Fibroblast of skin of right biceps (primary cell): ENCODE results near the gene DYRK3.
"Not testable (repeated sequence)": the region's sequence is repeated elsewhere in the genome, so short reads cannot be mapped to it uniquely, and the experiment has no call there.

Experiments used
- DNase-seq: peaks from one replicate; pipeline ENCODE4 v3.0.0-alpha.2; 2013

Gene DYRK3

DNA sequence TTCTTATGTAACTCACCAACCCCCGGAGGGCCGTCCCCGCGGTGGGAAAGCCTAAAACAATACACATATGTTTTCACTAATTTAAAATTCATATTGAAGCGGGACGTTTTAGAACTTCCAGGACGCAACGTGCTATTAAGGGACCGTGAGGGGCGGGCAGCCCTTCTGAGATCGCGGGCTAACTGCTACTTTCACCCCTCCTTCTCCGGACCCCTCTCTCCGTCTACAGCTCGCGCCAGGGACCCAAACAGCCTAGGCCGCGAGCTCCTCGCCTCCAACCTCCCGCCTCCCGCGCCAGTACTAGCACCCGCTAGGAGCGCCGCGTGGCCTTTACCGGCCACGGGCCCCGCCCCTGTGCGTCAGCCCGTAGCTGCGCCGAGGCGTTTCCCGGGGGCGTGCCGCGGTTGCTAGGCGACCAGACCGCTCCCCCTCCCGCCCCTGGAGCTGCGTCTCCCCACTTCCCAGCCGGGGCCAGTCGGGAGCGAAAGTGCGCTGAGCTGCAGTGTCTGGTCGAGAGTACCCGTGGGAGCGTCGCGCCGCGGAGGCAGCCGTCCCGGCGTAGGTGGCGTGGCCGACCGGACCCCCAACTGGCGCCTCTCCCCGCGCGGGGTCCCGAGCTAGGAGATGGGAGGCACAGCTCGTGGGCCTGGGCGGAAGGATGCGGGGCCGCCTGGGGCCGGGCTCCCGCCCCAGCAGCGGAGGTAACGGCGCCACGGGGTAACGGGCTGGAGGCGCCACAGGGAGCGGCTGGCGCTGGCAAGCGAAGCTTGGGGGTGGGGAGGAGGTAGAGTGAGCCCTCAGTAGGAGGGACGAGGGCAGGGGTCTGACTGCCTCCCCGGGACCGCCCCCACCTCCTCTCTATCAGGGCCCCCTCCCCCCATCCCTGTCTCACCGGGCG is at the start of gene DYRK3:
Gene DYRK3 (plus strand): TSS at position 457 of the 898 bp plus-strand sequence. CDS start 168 bp downstream, at position 625.
- DNase-seq = peak; percentile 95

DNA sequence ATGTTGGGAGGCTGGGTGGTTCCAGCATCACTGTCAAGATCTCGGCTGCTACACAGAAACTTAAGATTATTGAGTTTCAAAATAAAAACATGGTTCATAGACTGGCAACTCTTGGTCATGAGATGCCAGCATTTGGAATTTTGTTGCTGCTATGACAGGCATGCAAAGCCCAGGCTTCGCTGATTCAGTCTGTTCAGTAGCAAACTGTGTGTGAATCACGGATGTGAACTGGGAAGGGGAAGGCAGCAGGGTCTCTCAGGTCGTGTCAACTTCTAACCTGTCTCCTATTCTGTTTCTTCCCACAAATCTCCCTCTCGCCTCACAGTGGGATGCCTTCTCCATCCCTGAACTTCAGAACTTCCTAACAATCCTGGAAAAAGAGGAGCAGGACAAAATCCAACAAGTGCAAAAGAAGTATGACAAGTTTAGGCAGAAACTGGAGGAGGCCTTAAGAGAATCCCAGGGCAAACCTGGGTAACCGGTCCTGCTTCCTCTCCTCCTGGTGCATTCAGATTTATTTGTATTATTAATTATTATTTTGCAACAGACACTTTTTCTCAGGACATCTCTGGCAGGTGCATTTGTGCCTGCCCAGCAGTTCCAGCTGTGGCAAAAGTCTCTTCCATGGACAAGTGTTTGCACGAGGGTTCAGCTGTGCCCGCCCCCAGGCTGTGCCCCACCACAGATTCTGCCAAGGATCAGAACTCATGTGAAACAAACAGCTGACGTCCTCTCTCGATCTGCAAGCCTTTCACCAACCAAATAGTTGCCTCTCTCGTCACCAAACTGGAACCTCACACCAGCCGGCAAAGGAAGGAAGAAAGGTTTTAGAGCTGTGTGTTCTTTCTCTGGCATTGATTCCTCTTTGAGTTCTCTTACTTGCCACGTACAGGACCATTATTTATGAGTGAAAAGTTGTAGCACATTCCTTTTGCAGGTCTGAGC is 48.6 kb upstream of the DYRK3 start:
- DNase-seq = no peak

DNA sequence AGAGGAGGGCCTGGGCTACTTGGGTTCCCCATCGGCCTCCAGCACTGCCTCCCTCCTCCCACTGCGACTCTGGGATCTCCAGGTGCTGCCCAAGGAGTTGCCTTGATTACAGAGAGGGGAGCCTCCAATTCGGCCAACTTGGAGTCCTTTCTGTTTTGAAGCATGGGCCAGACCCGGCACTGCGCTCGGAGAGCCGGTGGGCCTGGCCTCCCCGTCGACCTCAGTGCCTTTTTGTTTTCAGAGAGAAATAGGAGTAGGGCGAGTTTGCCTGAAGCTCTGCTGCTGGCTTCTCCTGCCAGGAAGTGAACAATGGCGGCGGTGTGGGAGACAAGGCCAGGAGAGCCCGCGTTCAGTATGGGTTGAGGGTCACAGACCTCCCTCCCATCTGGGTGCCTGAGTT is 47.4 kb upstream of the DYRK3 start:
- no peak for DNase-seq

DNA sequence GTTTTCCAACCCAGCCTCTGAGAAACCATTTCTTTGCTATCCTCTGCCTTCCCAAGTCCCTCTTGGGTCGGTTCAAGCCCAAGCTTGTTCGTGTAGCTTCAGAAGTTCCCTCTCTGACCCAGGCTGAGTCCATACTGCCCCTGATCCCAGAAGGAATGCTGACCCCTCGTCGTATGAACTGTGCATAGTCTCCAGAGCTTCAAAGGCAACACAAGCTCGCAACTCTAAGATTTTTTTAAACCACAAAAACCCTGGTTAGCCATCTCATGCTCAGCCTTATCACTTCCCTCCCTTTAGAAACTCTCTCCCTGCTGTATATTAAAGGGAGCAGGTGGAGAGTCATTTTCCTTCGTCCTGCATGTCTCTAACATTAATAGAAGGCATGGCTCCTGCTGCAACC is 46.8 kb upstream of the DYRK3 start:
- no peak for DNase-seq

DNA sequence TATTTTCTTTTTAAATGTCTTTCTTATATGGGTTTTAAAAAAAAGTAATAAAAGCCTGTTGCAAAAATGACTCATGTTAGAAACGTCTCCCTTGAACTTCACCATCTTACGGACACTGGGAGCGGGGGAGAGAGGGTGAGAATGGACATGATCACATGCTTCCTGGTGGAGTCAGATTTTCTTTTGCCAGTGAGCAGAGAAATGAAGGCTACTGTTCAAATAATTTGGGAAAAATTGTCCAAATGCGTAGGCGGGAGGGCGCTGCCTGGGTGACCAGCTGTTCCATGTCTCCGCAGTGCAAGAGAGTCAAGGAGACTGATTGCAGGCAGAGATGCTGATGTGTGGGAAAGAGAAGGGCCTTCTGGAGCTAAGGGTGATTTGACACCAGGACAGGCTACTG is 46.1 kb upstream of the DYRK3 start:
- peak; percentile 87 for DNase-seq

DNA sequence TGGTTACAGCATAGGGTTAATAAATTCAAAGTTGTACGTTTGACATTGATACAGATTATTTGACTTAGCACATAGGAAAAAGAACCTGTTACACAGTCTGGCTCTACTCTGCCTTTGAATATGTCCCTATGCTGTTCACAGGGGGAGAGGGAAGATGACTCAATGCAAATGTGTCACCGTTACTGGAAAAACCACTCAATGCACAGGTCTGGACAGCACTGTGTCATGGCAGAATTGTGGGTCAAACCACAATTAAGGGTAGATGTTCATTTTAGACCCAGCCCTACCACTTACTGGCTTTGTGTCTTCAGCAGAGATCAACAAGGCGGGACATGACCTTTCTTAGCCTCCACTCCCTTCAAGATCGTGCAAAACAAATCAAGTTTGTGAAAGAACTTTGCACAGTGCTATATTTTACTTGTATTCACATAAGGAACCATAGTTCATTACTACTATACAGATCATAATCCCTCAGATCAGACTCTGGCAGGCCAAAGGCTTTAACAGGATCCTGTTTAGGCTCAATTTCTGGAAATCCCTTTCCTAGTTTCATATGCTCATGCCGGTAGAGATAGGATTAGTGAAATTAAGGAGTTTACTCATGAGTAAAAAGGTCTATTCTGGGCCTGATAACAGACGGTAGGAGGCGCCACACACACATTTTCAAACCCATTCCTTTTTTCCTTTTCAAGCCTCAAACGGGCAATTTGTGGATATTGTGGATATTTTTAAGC is 45.1 kb upstream of the DYRK3 start:
- DNase-seq = peak; percentile 77

DNA sequence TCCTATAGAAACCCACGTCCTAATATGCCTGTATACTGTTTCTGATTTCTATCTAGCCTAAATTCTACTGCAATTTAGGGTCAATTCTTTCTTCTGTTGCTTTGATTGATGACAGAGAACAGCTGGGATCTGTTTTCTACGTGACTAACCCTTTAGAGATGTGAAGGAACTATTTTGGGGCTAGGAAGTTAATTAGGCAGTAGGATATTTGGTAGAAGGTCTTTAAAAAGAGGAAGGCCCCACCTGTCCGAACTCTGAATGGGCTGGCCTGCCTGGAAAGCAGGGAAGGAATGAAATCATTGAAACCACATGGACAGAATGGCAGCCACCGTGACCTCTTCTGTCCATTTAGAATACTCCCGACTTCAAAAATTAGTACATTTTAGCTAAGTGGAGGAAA is 44.1 kb upstream of the DYRK3 start:
- peak; percentile 56 for DNase-seq

DNA sequence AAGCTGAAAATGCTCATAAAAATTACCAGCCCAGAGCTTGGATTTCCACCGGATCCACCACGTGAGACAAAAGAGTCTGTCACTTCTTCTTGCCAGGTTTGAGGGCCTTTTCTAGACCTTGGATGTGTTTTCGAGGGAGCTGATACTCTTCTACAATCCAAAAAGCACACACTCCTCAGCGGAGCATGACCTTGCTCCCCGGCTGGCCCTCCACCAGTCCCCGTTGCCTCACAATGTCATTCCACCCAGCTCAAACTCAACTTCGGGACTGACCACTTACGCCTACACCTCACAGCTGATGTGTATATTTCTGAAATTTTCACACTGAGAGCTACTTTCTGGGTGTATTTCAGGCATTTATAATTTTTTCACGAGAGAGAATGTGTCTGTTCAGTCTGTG is 43.6 kb upstream of the DYRK3 start:
- no peak for DNase-seq

DNA sequence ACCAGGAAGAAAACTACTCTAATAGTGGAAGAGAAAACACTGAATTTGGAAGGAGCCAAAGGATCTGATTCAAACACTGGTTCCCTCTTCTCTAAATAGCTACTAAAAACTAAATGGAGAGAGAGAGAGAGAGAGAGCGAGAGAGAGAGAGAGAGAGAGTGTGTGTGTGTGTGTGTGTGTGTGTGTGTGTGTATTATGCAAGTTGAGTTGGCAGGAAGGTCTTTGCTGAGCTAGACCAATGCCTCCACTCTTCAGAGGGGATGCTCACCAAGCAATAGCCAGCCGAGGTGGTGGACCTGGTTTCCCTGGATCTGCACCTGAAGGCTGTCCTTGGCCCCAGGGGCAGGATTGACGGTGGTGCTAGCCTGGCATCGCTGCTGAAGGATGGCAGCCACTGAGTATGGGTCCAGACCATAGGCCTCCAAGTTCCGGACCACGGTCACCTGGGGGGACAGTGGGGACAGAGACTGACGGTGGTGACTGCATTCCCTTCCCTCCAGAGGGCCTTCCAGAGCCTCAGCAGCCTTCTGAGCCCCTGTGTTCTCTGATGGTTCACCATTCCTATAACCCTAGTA is 41.9 kb upstream of the DYRK3 start:
- no peak for DNase-seq

DNA sequence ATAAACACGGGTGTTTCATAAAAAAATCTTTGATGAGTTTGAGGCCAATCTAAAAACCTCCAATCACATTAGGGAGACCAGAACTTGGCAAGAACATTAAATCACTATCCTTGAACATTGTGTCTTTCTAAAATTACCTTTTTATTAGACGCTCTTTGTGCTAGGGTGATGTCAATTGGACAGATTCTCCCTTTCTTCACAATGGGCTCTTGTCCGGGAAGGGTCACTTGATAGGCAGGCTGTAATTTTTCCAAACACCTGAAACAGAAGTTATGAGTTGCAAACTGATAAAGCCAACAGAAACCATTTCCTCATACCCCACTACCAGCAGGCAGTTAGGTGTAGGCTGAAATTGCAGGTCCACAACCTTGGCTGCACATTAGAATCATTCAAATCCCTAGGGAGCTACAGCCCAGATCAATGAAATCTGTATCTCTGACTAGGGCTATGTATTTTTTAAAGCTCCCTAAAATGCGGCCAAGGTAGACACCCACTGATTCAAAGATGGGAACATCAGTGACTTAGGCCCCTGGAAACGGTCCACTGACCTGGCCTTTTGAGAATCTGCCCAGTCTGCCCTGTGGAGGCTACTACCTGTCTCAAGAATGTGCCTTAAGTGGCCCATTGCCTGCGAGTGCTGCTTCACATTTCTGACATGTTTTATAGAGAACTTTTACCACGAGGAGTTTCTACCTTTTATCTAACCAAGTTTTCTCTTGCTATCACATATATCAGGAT is 39.6 kb upstream of the DYRK3 start:
- no peak for DNase-seq

DNA sequence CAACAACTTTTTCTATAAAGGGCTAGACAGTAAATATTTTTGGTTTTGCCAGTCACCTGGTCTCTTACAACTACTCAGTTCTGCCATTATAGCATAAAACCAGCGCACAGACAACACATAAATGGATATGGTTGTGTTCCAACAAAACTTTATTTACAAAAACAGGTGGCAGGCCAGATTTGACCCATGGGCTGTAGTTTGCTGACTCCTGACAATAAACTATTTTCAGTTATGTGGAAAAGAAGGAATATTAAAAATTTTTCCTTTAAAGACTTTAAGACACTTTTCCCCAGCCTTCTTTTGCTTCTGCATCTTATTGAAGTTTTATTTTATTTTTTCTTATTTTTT is 39.0 kb upstream of the DYRK3 start:
- no peak for DNase-seq

DNA sequence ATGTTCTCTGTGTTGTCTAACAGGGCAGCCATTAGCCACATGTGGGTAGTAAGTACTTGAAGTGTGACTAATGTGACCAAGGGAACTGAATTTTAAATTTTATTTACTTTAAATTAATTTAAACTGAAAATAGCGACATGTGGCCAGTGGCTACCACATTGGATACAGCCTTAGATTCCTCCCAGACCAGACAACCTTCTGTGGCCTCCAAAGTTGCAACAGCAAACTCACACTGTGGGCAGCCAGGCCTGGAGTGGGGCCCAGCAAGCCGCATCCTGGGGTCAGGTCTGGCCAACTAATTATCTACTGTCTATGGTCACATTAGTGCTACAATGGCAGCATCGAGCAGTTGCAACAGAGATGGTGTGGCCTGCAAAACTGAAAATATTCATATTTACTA is 34.8 kb upstream of the DYRK3 start:
- DNase-seq = no peak

DNA sequence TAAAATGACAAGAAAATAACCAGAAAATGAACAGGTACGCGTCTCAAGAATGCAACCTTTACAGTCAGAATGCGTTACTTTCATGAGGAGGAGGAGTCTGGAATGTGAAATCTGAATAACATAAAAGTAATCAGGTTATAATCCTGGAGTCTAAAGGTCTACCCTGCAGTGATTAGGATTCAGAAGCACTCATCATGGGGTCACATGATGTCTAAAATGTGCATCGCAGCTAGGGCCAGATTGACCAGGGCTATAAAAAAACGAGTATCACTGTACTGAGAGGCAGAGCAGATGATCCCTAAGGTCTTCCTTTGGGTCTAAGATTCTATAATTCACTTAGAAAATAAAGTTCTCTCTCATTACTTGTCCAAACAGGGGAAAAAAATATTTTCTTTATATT is 30.5 kb upstream of the DYRK3 start:
- DNase-seq = no peak

DNA sequence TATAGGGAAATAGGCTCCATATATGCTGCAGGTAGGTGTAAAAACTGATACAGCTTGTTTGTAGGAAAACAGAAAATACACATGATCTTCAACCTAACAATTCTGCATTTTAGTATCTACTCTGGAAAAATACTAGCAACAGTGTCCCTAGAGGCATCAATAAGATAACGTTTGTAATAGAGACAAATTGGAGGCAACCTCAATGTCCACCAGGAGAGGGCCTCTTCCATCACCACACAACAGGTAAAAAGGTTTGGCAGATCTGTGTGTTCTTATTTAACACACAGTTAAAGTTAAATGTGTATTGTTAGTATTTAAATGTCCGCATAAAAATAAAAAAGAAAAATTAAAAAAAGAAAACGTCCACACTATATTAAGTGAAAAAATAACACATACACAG is 28.5 kb upstream of the DYRK3 start:
- DNase-seq = peak; percentile 25

DNA sequence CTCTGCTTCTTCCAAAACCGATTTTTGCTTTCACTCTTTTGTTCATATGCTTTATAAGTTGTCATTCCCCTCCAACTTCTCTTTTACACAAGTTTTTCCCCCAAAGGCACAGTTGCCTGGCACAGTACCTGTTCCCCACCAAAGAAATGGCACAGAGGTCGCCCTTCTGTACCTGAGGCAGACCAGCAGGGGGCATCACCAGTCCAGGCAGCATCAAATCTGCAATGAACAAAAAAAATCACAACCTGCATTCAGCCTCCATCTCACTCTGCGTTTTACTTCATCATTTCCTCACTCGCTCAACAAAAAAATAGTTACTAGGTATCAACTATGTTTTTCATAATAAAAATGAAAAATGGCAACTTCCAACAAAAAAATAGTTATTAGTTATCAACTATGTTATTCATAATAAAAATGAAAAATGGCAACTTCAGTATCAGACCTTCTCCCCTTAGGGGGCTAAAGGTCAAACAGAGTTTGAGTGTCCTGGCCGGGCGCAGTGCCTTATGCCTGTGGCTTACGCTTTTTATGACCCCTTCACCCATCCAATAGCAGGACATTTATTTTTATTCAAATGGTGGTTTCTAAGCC is 27.1 kb upstream of the DYRK3 start:
- peak; percentile 35 for DNase-seq

DNA sequence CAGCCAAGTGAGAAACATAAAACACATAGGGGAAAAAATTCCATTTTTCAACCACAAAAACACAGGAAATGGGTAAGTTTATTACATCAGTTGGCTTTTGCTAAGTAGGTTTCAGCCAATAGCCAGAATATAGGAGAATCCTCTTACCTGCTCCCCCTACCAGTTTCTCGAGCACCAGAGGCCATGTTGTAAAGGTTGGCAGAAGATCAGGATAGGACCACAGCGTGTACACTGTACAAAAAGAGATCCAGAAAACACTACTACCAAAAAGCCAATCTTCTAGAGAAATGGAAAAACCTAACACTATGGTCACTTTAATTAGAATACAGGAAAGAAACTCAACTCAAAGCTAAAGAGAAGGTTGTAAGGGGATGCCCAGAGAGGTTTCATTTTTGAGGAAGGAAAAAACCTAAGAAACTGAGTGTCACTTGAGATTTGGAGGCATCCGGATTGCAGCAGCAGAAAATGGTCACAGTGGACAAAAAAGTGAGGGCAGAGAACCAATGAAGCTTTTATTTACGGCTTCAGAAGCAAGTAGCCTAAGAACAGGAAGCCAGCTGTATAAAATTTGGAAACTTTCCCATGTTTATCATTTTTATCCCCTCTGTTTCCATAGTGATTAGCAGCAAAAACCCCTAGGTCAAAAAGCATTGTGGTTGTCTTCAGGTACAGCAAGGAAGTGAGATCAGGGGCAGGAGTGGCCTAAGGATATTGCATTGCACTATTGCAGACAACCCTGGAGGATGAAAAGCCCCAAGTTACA is 25.9 kb upstream of the DYRK3 start:
- DNase-seq = no peak

DNA sequence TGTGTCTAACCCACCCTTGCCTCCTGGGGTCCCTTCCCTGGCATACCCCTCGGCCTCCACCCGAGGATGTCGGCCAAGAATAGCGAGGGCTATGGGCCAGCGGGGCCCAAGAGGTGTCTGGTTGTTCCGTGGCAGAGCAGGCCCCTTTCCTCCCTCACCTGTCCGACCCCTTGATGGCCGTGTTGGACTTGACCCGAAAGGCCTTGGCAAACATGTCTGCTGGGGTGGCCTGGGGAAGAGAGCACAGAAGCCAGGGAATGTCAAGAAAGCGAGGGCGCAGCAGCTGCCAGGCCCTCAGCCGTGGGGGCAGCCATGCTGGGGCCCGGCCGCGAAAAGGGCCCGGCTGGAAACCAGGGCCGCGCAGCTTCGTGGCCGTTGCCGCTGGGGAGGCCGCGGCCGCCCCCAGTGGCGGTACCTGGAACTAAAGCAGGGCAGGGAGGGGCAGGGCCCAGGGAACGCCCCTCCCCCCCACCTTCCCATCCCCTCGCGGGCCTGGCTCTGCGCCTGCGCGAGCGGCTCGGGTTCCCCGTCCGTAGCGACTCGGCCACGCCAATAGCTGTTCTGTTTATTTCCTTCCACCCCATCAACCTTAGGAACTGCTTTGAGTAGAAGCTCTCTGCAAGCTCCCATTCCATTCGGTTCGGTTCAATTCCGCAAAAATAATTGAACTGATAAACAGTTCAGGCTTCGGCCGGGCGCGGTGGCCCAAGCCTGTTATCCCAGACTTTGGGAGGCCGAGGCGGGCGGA is 23.0 kb upstream of the DYRK3 start, which contains the start of gene EIF2D:
Gene EIF2D (minus strand): TSS at position 337 of the 748 bp plus-strand sequence. CDS start 123 bp downstream, at position 214.
- DNase-seq = peak; percentile 93

DNA sequence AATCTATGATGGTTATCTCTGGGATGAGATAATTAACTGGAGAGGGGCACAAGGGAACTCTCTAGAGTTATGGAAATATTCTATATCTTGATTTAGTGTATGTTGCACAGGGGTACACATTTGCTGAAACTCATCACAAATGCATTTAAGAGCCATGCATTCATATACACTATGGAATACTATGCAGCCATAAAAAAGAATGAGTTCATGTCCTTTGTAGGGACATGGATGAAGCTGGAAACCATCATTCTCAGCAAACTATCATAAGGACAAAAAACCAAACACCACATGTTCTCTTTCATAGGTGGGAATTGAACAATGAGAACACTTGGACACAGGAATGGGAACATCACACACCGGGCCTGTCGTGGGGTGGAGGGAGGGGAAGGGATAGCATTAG is 8.9 kb upstream of the DYRK3 start:
- not testable (repeated sequence) for DNase-seq

DNA sequence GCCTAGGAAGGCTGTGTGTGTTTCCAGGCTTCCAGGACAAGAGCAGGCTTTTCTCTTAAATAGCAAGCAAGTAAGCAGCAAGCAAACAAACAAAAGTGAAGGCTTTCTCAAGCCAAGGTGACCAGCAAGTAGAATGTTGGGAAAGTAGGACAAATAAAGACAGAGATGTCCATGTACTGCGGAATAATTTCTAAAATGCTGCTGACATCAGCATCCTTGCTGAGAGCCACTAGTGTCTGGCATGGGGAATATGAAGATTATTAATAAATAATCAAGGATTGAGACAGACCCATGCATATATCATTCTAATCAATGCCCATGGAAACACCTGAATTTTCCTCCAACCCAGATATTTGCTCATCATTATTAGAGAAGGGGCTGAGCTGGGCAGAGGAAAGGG is 6.4 kb upstream of the DYRK3 start:
- DNase-seq = no peak

DNA sequence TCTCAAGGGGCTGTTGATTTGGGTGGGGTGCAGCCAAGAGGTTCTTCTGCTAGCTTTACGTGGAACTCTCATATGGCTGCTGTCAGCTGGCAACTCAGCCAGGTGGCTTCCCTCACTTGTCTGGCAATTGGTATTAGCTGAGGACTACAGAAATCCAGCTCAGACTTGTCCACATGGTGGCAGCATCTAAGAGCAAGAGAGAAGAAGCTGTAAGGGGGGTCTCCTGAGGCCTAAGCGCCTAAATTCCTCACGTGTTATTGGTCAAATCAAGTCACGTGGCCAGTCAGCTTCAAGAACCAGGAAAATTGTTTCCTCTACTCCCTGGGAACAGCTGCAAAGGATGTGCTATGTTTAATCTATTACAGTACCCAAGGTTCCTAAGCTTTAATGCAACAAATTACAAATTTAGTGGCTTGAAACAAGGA is 4.2 kb upstream of the DYRK3 start:
- DNase-seq = peak; percentile 90
